IMR-90 (cell line): ENCODE measurements around the gene WWP2. TPM values are rescaled to one million over a fixed set of nuclear protein-coding genes. Genes with fewer than 3 reads are reported as not detected.

ENCODE experiments used
- ATAC-seq: fragments of 200-7000 bp; cut with Tn5 transposase; 2 replicates; pipeline ENCODE4 v1.9.1; 2020; ENCODE audit warnings: low read depth, mild to moderate bottlenecking, moderate library complexity
- BruUV-seq: library from RNA; stranded (reverse); fragments of 400-500 nt; replicated peaks from 2 replicates; lab custom pipeline; 2021; lab: Mats Ljungman, UMichigan
- CTCF ChIA-PET: fragments of 300-600 bp; formaldehyde crosslinking; extraction: SDS; loops from one replicate; lab custom pipeline; 2021; ENCODE audit warnings: antibody characterized with exemption; lab: Yijun Ruan, JAX
- POLR2A ChIA-PET: fragments of 300-600 bp; sonication (Branson Sonifier 250); formaldehyde crosslinking; loops from one replicate; lab custom pipeline; 2022; ENCODE audit warnings: antibody characterized with exemption; ENCODE audit not compliant: unreplicated experiment; lab: Charles Lee
- DNase-seq: peaks from one replicate; pipeline ENCODE4 v3.0.0; 2013
- H2AFZ ChIP-seq: replicated peaks from 2 replicates; pipeline ENCODE3; 2013; ENCODE audit warnings: low read length, mild to moderate bottlenecking; ENCODE audit not compliant: poor library complexity
- H2AK5ac ChIP-seq: 2 replicates; pipeline ENCODE4 v1.6.1; 2013; ENCODE audit warnings: low read depth, low read length, inconsistent platforms
- H2AK9ac ChIP-seq: replicated peaks from 2 replicates; pipeline ENCODE3; 2013; ENCODE audit warnings: mild to moderate bottlenecking, low read depth, low read length, moderate library complexity; ENCODE audit not compliant: poor library complexity
- H2BK120ac ChIP-seq: 2 replicates; pipeline ENCODE4 v1.6.1; 2013; ENCODE audit warnings: low read depth, low read length, inconsistent platforms
- H2BK15ac ChIP-seq: 3 replicates; pipeline ENCODE4 v1.6.1; 2013; ENCODE audit warnings: low read depth, low read length, inconsistent platforms
- H2BK20ac ChIP-seq: 2 replicates; pipeline ENCODE4 v1.6.1; 2013; ENCODE audit warnings: low read depth, mild to moderate bottlenecking, inconsistent platforms, low read length, moderate library complexity
- H2BK5ac ChIP-seq: 2 replicates; pipeline ENCODE4 v1.6.1; 2013; ENCODE audit warnings: mild to moderate bottlenecking, low read depth, low read length, inconsistent platforms; ENCODE audit not compliant: poor library complexity, severe bottlenecking
- H3K14ac ChIP-seq: replicated peaks from 2 replicates; pipeline ENCODE4 v1.6.1; 2013; ENCODE audit warnings: low read depth, low read length, inconsistent platforms
- H3K18ac ChIP-seq: 2 replicates; pipeline ENCODE4 v1.6.1; 2013; ENCODE audit warnings: low read depth, low read length, control low read depth
- H3K23ac ChIP-seq: 2 replicates; pipeline ENCODE4 v1.6.1; 2013; ENCODE audit warnings: low read depth, low read length, inconsistent platforms
- H3K27ac ChIP-seq: 2 replicates; pipeline ENCODE4 v1.5.1; 2013; ENCODE audit warnings: mild to moderate bottlenecking, control low read depth, low read length; ENCODE audit not compliant: insufficient read depth
- H3K27me3 ChIP-seq: 2 replicates; pipeline ENCODE4 v1.6.1; 2013; ENCODE audit warnings: low read length; ENCODE audit not compliant: control insufficient read depth, insufficient read depth
- H3K36me3 ChIP-seq: 2 replicates; pipeline ENCODE4 v1.6.1; 2013; ENCODE audit warnings: low read length, mixed read lengths; ENCODE audit not compliant: control insufficient read depth, insufficient read depth
- H3K4ac ChIP-seq: 2 replicates; pipeline ENCODE4 v1.6.1; 2013; ENCODE audit warnings: low read depth, low read length, inconsistent platforms
- H3K4me1 ChIP-seq: 2 replicates; pipeline ENCODE4 v1.6.1; 2013; ENCODE audit warnings: low read length, mixed read lengths; ENCODE audit not compliant: control insufficient read depth, insufficient read depth
- H3K4me2 ChIP-seq: 2 replicates; pipeline ENCODE4 v1.6.1; 2013; ENCODE audit warnings: low read depth, mild to moderate bottlenecking, control low read depth, low read length, moderate library complexity
- H3K4me3 ChIP-seq: 2 replicates; pipeline ENCODE4 v1.5.1; 2013; ENCODE audit warnings: low read depth, mild to moderate bottlenecking, control low read depth, low read length, moderate library complexity; ENCODE audit not compliant: insufficient read depth
- H3K56ac ChIP-seq: 2 replicates; pipeline ENCODE4 v1.6.1; 2013; ENCODE audit warnings: low read length, inconsistent platforms; ENCODE audit not compliant: insufficient read depth; ENCODE audit errors: extremely low read depth
- H3K79me1 ChIP-seq, 2 experiments: 2 replicates each; pipeline ENCODE4 v1.6.1; 2013; ENCODE audit warnings: low read length in 2 of 2, inconsistent platforms in 1 of 2, low read depth in 1 of 2
- H3K9ac ChIP-seq: 2 replicates; pipeline ENCODE4 v1.6.1; 2013; ENCODE audit warnings: low read depth, low read length, control low read depth
- H3K9me1 ChIP-seq: 2 replicates; pipeline ENCODE4 v1.6.1; 2013; ENCODE audit warnings: low read length, inconsistent platforms; ENCODE audit not compliant: insufficient read depth
- H3K9me3 ChIP-seq: 2 replicates; pipeline ENCODE4 v1.6.1; 2013; ENCODE audit warnings: low read length; ENCODE audit not compliant: control insufficient read depth, insufficient read depth
- H4K20me1 ChIP-seq: 2 replicates; pipeline ENCODE4 v1.6.1; 2013; ENCODE audit warnings: low read length, inconsistent platforms; ENCODE audit not compliant: insufficient read depth
- H4K5ac ChIP-seq: 2 replicates; pipeline ENCODE4 v1.6.1; 2013; ENCODE audit warnings: mild to moderate bottlenecking, low read depth, low read length, control low read depth
- H4K8ac ChIP-seq, 2 experiments: 2 replicates each; pipeline ENCODE4 v1.6.1; 2013; ENCODE audit warnings: low read depth in 2 of 2, low read length in 2 of 2, control low read depth in 1 of 2, inconsistent platforms in 1 of 2
- H4K91ac ChIP-seq: 2 replicates; pipeline ENCODE4 v1.6.1; 2013; ENCODE audit warnings: low read depth, low read length, inconsistent platforms; ENCODE audit not compliant: insufficient read depth
- BHLHE40 ChIP-seq: fragments of 150-350 bp; IDR thresholded peaks from 2 replicates; pipeline ENCODE4 v1.6.1; 2016; ENCODE audit warnings: mild to moderate bottlenecking, low read depth, low read length
- CEBPB ChIP-seq: IDR thresholded peaks from 2 replicates; pipeline ENCODE4 v1.6.1; 2012; ENCODE audit warnings: low read depth, low read length, improper control_type of control experiment
- CHD1 ChIP-seq: IDR thresholded peaks from 2 replicates; pipeline ENCODE4 v1.6.1; 2012; ENCODE audit warnings: low read depth, low read length, improper control_type of control experiment
- CTCF ChIP-seq: conservative IDR thresholded peaks from 2 replicates; pipeline ENCODE4 v1.5.1; 2012; ENCODE audit warnings: mild to moderate bottlenecking, low read depth, low read length, improper control_type of control experiment
- ELK1 ChIP-seq: fragments of 150-350 bp; IDR thresholded peaks from 2 replicates; pipeline ENCODE4 v1.6.1; 2016; ENCODE audit warnings: low read depth, mild to moderate bottlenecking, low read length, moderate library complexity, borderline replicate concordance
- FOS ChIP-seq: fragments of 150-350 bp; IDR thresholded peaks from 2 replicates; pipeline ENCODE4 v1.6.1; 2016; ENCODE audit warnings: low read depth, low read length
- MAFK ChIP-seq: IDR thresholded peaks from 2 replicates; pipeline ENCODE4 v1.6.1; 2012; ENCODE audit warnings: low read depth, low read length, improper control_type of control experiment
- MAZ ChIP-seq: IDR thresholded peaks from 2 replicates; pipeline ENCODE4 v1.6.1; 2012; ENCODE audit warnings: low read depth, mild to moderate bottlenecking, low read length, improper control_type of control experiment, moderate library complexity, borderline replicate concordance
- MXI1 ChIP-seq: IDR thresholded peaks from 2 replicates; pipeline ENCODE4 v1.6.1; 2012; ENCODE audit warnings: low read depth, mild to moderate bottlenecking, low read length, moderate library complexity, borderline replicate concordance
- NFE2L2 ChIP-seq: fragments of 150-350 bp; IDR thresholded peaks from 2 replicates; pipeline ENCODE4 v1.6.1; 2016; ENCODE audit warnings: low read depth, mild to moderate bottlenecking, low read length
- POLR2A ChIP-seq: IDR thresholded peaks from 2 replicates; pipeline ENCODE4 v1.6.1; 2012; ENCODE audit warnings: mild to moderate bottlenecking, low read depth, low read length
- RAD21 ChIP-seq: IDR thresholded peaks from 2 replicates; pipeline ENCODE4 v1.6.1; 2012; ENCODE audit warnings: low read length, improper control_type of control experiment
- RCOR1 ChIP-seq: IDR thresholded peaks from 2 replicates; pipeline ENCODE4 v1.6.1; 2012; ENCODE audit warnings: mild to moderate bottlenecking, low read length, improper control_type of control experiment; ENCODE audit not compliant: insufficient replicate concordance
- RFX5 ChIP-seq: IDR thresholded peaks from 2 replicates; pipeline ENCODE4 v1.8.0; 2012; ENCODE audit warnings: low read depth, mild to moderate bottlenecking, low read length, moderate library complexity
- SMC3 ChIP-seq: fragments of 150-350 bp; IDR thresholded peaks from 2 replicates; pipeline ENCODE4 v1.6.1; 2016; ENCODE audit warnings: low read depth, mild to moderate bottlenecking, antibody characterized with exemption, low read length, moderate library complexity
- USF2 ChIP-seq: fragments of 150-350 bp; IDR thresholded peaks from 2 replicates; pipeline ENCODE4 v1.6.1; 2017; ENCODE audit warnings: mild to moderate bottlenecking, antibody characterized with exemption, low read length, low read depth
- WGBS, 2 experiments: methylation state at CpG; one replicate each; pipeline versions ENCODE4 v1.1.5 to v1.1.7; 2013; ENCODE audit warnings: missing lambda C conversion rate in 2 of 2; ENCODE audit not compliant: insufficient read length in 1 of 2; ENCODE audit errors: extremely low coverage in 2 of 2; 5-methylcytosine and 5-hydroxymethylcytosine counted together
- dilution Hi-C: fragments of 300-500 bp; cut with HindIII; formaldehyde crosslinking; loops from one replicate; pipeline ENCODE4 v1.14.3; 2018; ENCODE audit warnings: low sequenced_read_pairs; ENCODE audit not compliant: unreplicated experiment
- in situ Hi-C: fragments of 300-500 bp; cut with MboI; formaldehyde crosslinking; loops from 3 replicates; pipeline ENCODE4 v1.14.3; 2019; ENCODE audit warnings: low sequenced_read_pairs, inconsistent platforms, mixed read lengths
- intact Hi-C: fragments of 100-400 bp; cut with micrococcal nuclease; formaldehyde crosslinking; loops from 2 replicates; pipeline ENCODE4 v1.10.0; 2022
- polyA plus RNA-seq, 3 experiments: library from polyadenylated mRNA; depleted of rRNA; stranded (reverse); fragments of >200 nt; gene quantifications; 2 replicates each; pipeline ENCODE4 v1.2.3, GENCODE V29; 2012; ENCODE audit warnings: low replicate concordance in 1 of 3
- total RNA-seq: library from RNA; depleted of rRNA; stranded (reverse); fragments of >200 nt; gene quantifications from 2 replicates; pipeline ENCODE4 v1.2.3, GENCODE V29; 2012

The WWP2 gene
- total and polyA plus RNA-seq, 2 of the 4 experiments (the other 2 are of a cell fraction): 12.7 to 13.7 TPM

GRCh38 chr16:69837380-69837779, 75.2 kb downstream of the WWP2 start:
- Histone ChIP-seq H3K4me1 (peaks cover 18% of the 10 kb centered on the region), H3K18ac (no peak overlapping the region), H3K36me3 (peaks cover 5% of the 10 kb centered on the region; the same call in 1 of the 2 replicates), H2BK5ac (no peak overlapping the region), H3K23ac (no peak overlapping the region), H3K9ac (no peak overlapping the region), H3K4me3 (no peak overlapping the region), H3K14ac (no peak overlapping the region), H2AK5ac (no peak overlapping the region), H3K9me3 (no peaks in the 10 kb centered on the region), H3K79me1 (peaks cover 3 to 10% of the 10 kb centered on the region in 2 experiments; a peak in 2 of 4 replicates), H2BK120ac (no peak overlapping the region), H2BK15ac (no peak overlapping the region), H4K20me1 (peaks cover 4% of the 10 kb centered on the region; the same call in 1 of the 2 replicates), H2AK9ac (no peak overlapping the region), H2BK20ac (no peak overlapping the region), H3K56ac (no peak overlapping the region), H3K27me3 (no peaks in the 10 kb centered on the region), H4K91ac (no peak overlapping the region), H3K27ac (no peak overlapping the region), H3K4me2 (no peak overlapping the region), H2AFZ (no peak overlapping the region), H4K8ac (no peak overlapping the region), H4K5ac (no peak overlapping the region), H3K4ac (no peak overlapping the region), H3K9me1 (peaks cover 5% of the 10 kb centered on the region)
- ATAC-seq (no peak), DNase-seq (no peak)
- dilution Hi-C loops (no loop called here), in situ Hi-C loops (no loop called here), intact Hi-C loops (no loop called here)
- no peak for TF ChIP-seq FOS
- TF ChIP-seq RCOR1: no peak
- no peak for TF ChIP-seq POLR2A
- no peak for TF ChIP-seq USF2
- TF ChIP-seq RFX5: no peak
- no peak for TF ChIP-seq ELK1
- TF ChIP-seq SMC3: no peak
- TF ChIP-seq CTCF: no peak
- TF ChIP-seq BHLHE40: no peak
- TF ChIP-seq MXI1: no peak
- TF ChIP-seq CEBPB: no peak
- no peak for TF ChIP-seq MAZ
- no peak for TF ChIP-seq RAD21
- no peak for TF ChIP-seq CHD1
- no peak for TF ChIP-seq MAFK
- TF ChIP-seq NFE2L2: no peak
- no TSS peak for BruUV-seq
- POLR2A ChIA-PET: no interaction called here
- CTCF ChIA-PET: no interaction called here
- WGBS, 2 experiments: 100% methylated on average over 4 of the region's 5 CpGs; no CpG with 5 or more reads in 1 of the 2 experiments
